H1 (cell line): ENCODE measurements around the gene ELAVL1.

Experiments
- ATF3 ChIP-seq: IDR thresholded peaks from 2 replicates; pipeline ENCODE4 v1.6.1; 2011; ENCODE audit warnings: low read depth, mild to moderate bottlenecking, low read length; ENCODE audit not compliant: insufficient read depth
- CTCF ChIP-seq, 3 experiments: IDR thresholded peaks; 1 replicate in 2 of 3; 2 replicates in 1 of 3; pipeline versions ENCODE4 v1.5.1 to v1.6.1; 2011; ENCODE audit warnings: low read length in 3 of 3, mild to moderate bottlenecking in 3 of 3, inconsistent platforms in 2 of 3, low read depth in 1 of 3, moderate library complexity in 1 of 3; ENCODE audit not compliant: insufficient read depth in 1 of 3; ENCODE audit errors: control extremely low read depth in 1 of 3
- EZH2 ChIP-seq: fragments of 200-600 bp; sonication (generic); IDR thresholded peaks from 2 replicates; pipeline ENCODE4 v1.7.1; 2012; ENCODE audit warnings: low read depth, mild to moderate bottlenecking, moderate library complexity, low read length, inconsistent platforms; ENCODE audit not compliant: severe bottlenecking
- JUN ChIP-seq: IDR thresholded peaks from 2 replicates; pipeline ENCODE4 v1.6.1; 2011; ENCODE audit warnings: low read depth, mild to moderate bottlenecking, improper control_type of control experiment, low read length
- POLR2A ChIP-seq, 2 experiments: IDR thresholded peaks; 1 replicate in 1 of 2; 2 replicates in 1 of 2; pipeline ENCODE4 v1.6.1; 2011; ENCODE audit warnings: low read depth in 2 of 2, low read length in 2 of 2, mild to moderate bottlenecking in 2 of 2; ENCODE audit errors: control extremely low read depth in 1 of 2
- POLR2AphosphoS5 ChIP-seq: IDR thresholded peaks from 2 replicates; pipeline ENCODE4 v1.6.1; 2011; ENCODE audit warnings: low read depth, low read length
- SIX5 ChIP-seq: IDR thresholded peaks from 2 replicates; pipeline ENCODE4 v1.6.1; 2011; ENCODE audit warnings: mild to moderate bottlenecking, low read depth, low read length
- SP1 ChIP-seq: IDR thresholded peaks from 2 replicates; pipeline ENCODE4 v1.6.1; 2011; ENCODE audit warnings: low read depth, low read length
- SRF ChIP-seq: IDR thresholded peaks from 2 replicates; pipeline ENCODE4 v1.6.1; 2011; ENCODE audit warnings: mild to moderate bottlenecking, low read depth, low read length, moderate library complexity
- TEAD4 ChIP-seq: IDR thresholded peaks from 2 replicates; pipeline ENCODE4 v1.6.1; 2012; ENCODE audit warnings: low read depth, low read length, inconsistent platforms, mixed read lengths
- YY1 ChIP-seq: IDR thresholded peaks from 2 replicates; pipeline ENCODE4 v1.6.1; 2011; ENCODE audit warnings: low read depth, mild to moderate bottlenecking, low read length

GRCh38 chr19:8044018-8044417, 38.6 kb upstream of the ELAVL1 start:
- TF ChIP-seq SIX5 (no peak), CTCF (IDR thresholded peaks at IDR 0.05; ENCODE audit: control extremely low read depth in 1 of 3, insufficient read depth in 1 of 3, low read depth in 1 of 3, low read length in 3 of 3) (no peak), POLR2A (IDR thresholded peaks at IDR 0.05; ENCODE audit: control extremely low read depth in 1 of 2, low read depth in 2 of 2, low read length in 2 of 2) (no peak), ATF3 (no peak), EZH2 (no peak), JUN (no peak), SP1 (no peak), YY1 (no peak), POLR2AphosphoS5 (no peak), TEAD4 (no peak), SRF (no peak)
